HG02970 (cell line): ENCODE measurements around the gene INPP5A.
A peak's percentile ranks its signal among the peaks of the same experiment; 100 is the strongest.

Experiments used
- ATAC-seq: cut with Tn5 transposase; IDR thresholded peaks from one replicate; pipeline ENCODE4 v1.9.1; 2021; ENCODE audit warnings: mild to moderate bottlenecking, moderate library complexity, moderate number of reproducible peaks; ENCODE audit not compliant: unreplicated experiment, low FRiP score

Gene INPP5A

DNA sequence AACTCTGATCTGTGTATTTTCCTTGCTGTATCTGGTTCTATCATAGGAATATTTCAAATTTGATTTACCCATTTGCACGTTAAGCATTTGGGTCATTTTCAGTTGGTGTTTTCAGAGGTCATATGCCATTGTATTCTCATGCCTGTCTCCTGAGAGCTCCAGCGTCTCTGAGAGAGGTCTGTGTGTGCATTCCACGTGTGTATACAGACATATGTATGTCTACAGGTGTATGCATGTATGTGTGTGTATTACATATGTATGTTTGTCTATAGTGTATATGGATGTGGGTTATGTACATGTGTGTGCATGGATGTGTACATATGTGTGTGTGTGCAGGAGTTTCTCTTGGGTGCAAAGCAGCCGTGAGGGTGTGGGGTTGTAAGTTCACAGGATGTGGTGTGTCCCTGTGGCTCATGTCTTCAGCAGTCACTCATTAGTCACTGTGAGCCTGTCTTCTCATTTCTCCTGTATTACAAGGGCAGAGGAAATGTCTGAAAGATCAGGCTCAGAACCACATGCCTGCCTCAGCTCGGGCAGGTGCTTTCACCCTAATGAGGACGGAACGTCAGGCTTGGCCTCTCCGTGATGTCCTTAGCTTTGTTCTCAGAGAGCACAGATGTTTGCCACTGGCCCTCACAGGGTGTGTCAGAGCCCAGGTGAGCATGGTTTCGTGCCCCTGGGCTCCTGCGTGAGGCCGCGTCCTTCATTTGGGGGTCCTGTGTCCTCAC, 146.7 kb downstream of the INPP5A start:
- ATAC-seq: peak; percentile 49

GRCh38 chr10:132685101-132685891, 147.7 kb downstream of the INPP5A start:
- ATAC-seq: no peak

DNA sequence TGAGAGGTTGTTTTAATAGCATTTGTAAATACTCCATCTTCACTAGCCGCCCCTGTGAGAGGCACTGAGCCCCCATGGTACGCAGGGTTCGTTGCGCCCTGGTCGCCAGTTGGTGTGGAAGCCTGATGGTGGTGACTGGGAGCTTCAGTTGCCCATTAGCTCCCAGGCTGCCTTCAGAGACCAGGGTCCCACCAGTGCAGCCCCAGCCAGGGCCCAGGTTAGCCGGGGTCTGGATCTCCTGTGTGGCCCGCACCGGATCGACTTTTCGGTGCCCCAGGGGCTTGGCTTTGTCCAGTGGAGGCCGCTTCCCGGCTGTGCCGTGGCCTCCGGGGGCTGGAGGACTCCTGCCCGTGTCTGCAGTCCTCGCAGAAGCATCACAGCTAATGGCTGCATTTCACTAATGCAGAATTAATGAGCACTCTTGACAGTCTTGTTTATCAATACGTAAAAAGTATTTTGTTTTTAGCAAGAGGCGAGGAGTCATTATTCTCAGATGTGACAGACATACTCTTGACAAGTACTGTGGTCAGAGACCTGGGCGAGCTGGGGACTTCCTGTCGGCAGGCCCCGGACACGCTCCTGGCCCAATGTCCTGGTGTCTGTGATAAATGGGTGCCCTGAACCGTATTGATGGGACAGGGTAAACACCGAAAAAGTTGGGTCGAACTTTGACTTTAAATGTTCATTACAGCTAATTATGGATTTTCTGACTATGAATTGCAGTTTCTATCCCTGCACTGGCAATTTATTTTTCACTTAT, 148.5 kb downstream of the INPP5A start:
- ATAC-seq: no peak

- ATAC-seq: no peak
Observed at GRCh38 chr10:132687181-132687892, 149.8 kb downstream of the INPP5A start.

- ATAC-seq: no peak
Observed at GRCh38 chr10:132687893-132688579, 150.4 kb downstream of the INPP5A start.

- ATAC-seq: no peak
Observed at GRCh38 chr10:132688580-132689420, 151.2 kb downstream of the INPP5A start.

DNA sequence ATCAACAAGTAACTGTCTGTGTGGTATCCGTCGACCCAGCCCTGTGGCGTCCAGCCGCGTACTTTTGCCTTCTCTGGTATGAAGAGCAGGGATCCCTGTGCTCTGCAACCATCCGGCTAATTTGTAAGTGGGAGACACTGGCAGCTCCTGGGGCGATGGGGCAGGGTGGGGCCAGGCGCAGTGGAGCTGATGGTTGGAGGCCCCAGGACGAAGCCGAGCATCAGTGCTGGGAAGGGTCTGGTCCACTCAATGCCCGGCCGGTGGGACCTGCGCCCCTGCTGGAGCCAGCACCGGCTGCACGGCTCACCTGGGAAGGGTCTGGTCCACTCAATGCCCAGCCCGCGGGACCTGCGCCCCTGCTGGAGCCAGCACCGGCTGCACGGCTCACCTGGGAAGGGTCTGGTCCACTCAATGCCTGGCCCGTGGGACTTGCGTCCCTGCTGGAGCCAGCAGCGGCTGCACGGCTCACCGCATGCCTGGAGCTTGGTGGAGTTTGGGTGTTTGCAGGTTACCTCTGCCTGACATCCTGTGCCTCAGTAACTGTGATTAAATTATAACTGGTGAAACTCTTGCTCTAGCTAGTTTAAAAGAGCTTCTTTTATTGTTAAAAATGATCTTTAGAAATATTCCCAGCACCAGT, 152.3 kb downstream of the INPP5A start:
- ATAC-seq: no peak

- ATAC-seq: no peak
Observed at GRCh38 chr10:132690401-132690800, 152.8 kb downstream of the INPP5A start.

GRCh38 chr10:132690821-132691610, 153.4 kb downstream of the INPP5A start:
- no peak for ATAC-seq

GRCh38 chr10:132691711-132692153, 154.1 kb downstream of the INPP5A start:
- no peak for ATAC-seq

DNA sequence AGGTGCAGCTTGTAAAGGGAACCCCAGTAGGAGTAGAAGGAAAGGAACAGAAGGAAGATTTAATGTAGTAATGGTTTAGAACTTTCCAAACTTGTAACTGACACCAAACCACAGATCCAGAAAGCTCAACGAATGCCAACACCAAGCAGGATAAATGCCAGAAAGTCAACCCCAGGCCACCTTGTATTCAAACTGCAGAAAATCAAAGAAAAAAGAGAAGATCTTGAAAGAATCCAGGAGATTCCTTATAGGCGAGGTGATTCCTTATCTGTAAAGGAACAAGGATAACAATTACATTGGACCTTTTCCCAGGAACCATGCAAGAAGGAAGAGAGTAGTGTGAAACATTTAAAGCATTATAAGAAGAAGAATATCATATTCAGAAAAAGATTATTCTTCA, 154.7 kb downstream of the INPP5A start:
- no peak for ATAC-seq

DNA sequence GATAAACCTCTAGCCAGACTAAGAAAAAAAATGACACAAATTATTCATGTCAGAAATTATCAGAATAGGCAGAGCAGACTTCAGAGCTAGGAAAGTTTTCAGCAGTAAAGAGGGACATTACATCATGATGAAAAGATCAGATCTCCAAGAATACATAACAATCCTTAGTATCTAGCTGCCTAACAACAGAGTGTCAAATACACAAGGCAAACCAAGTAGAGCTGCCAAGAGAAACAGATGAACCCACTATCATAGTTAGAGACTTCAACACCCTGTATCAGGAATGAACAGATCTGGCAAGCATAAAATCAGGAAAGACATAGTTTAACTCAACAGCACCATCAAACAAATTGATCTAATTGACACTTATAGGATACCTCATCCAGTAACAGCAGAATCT, 156.1 kb downstream of the INPP5A start:
- ATAC-seq: no peak

GRCh38 chr10:132696204-132696603, 158.6 kb downstream of the INPP5A start:
- no peak for ATAC-seq

DNA sequence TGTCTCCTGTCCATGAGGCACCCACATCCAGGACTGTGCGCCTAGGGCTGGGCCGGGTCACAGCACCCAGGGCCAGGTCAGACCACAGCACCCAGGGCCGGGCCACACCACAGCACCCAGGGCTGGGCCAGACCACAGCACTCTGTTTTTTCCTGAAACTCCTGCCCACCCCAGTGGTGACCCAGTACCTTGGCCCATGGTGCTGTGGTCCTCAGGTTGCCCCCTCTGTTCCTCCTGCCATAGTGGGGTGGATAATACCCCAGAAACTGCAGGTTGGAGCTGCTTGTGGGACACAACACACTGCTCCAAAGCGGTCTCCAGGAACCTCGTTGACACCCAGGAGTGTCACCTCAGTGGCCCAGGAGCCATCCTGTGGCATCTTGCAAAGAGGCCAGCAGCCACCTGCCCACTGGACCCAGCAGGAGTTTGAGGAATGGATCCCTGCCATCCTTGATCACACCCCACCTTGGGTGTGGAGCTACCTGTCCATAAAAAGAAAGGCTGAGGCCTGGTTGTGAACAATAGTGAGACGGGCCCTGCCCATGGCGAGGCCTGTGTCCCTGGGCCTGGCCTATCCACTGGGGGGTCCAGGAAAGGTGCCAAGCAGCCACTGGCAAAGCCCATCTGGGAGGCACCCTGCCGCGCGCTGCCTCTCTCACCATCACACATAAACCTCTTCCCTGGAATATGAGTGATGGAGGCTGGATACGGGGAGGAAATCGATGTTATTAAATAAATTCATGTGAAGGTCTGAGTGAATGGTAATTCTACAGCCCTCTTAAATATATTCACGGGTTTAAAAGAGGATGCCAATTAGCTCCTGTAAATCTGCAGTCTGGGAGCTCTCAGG, 159.4 kb downstream of the INPP5A start:
- ATAC-seq: no peak

- no peak for ATAC-seq
Observed at GRCh38 chr10:132697578-132698200, 160.1 kb downstream of the INPP5A start.

DNA sequence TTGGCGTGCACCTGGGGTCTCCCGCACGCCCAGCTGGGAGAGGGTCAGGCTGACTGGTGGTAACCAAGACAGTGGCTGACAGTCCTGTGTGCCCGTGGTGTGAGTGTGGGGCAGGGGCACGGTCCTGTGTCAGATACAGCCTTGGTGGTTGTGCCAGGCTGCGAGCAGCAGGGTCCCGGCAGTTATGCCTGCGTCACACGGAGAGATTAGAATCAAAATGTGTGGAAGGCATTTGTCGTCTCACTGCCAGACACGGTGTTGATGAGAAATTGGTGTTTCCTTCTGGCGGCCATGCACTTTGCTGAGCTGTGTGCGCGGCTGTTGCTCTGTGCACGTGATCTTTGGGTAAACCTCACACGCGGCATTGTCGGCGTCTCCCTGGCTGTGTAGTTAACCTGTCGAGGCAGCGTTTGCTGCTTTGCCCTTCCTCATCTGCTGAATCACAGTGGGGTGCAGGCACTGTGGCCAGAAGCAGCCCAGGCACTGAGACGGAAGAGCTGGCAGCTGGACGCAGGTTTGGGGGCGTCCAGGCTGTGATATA, 160.7 kb downstream of the INPP5A start:
- ATAC-seq: no peak
